Measurements from ENCODE around the gene PCDHGB3. TPM values are rescaled to one million over a fixed set of nuclear protein-coding genes. Genes with fewer than 3 reads are reported as not detected.

Gene PCDHGB3
- total RNA-seq, 1 experiment from 2014 or later, result 1.6 TPM

DNA sequence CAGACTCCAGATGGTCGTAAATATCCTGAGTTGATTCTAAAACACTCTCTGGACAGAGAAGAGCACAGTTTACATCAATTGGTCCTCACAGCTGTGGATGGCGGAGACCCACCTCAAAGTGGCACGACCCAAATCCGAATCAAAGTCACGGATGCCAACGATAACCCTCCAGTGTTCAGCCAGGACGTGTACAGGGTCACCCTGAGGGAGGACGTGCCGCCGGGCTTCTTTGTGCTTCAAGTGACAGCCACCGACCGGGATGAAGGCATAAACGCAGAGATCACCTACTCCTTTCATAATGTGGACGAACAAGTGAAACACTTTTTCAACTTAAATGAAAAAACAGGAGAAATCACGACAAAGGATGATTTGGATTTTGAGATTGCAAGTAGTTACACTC lies 9.4 kb upstream of the PCDHGB3 start:
- Histone ChIP-seq H2AFZ (ENCODE audit: low read length) (no peak overlapping the region), H3T11ph (ENCODE audit: low read length) (no peak overlapping the region), H3K9ac (ENCODE audit: extremely low read depth, insufficient read length, low read length) (no peak overlapping the region), H3K4me2 (ENCODE audit: insufficient read depth, insufficient read length, low read length) (no peak overlapping the region), H3K27ac (ENCODE audit: insufficient read length, low read depth, low read length) (no peak overlapping the region), H2BK15ac (ENCODE audit: low read depth, low read length) (no peak overlapping the region), H2BK5ac (ENCODE audit: insufficient read length, low read length) (no peak overlapping the region), H3K79me1 (ENCODE audit: insufficient read depth, low read depth, low read length, poor library complexity, severe bottlenecking) (no peaks in the 10 kb centered on the region), H2BK120ac (ENCODE audit: low read depth, low read length, poor library complexity, severe bottlenecking) (no peak overlapping the region), H2AK5ac (ENCODE audit: insufficient read length, low read length) (no peak overlapping the region), H2BK12ac (ENCODE audit: insufficient read length, low read depth, low read length) (no peak overlapping the region), H4K8ac (replicated peaks; ENCODE audit: insufficient read length, low read depth, low read length) (no peak overlapping the region), H4K91ac (ENCODE audit: insufficient read length, low read depth, low read length) (no peak overlapping the region), H3K4ac (ENCODE audit: low read depth, low read length) (no peak overlapping the region), H3K56ac (ENCODE audit: insufficient read length, low read depth, low read length) (no peak overlapping the region), H3K9me3 (ENCODE audit: control insufficient read depth, low read depth, low read length) (peaks cover 31% of the 10 kb centered on the region), H3K18ac (ENCODE audit: insufficient read length, low read depth, low read length) (no peak overlapping the region), H3K14ac (ENCODE audit: insufficient read depth, low read length) (no peak overlapping the region), H3K23me2 (ENCODE audit: insufficient read length, low read depth, low read length, poor library complexity, severe bottlenecking) (no peaks in the 10 kb centered on the region), H3K23ac (ENCODE audit: insufficient read length, low read depth, low read length) (no peak overlapping the region), H3K79me2 (ENCODE audit: insufficient read depth, low read length) (no peaks in the 10 kb centered on the region), H4K5ac (ENCODE audit: insufficient read length, low read depth, low read length) (no peak overlapping the region), H3K4me1 (ENCODE audit: insufficient read depth, low read length) (no peaks in the 10 kb centered on the region), H3K27me3 (ENCODE audit: insufficient read depth, low read length) (no peaks in the 10 kb centered on the region), H4K20me1 (ENCODE audit: control insufficient read depth, insufficient read depth, insufficient read length) (no peaks in the 10 kb centered on the region), H2BK20ac (ENCODE audit: low read depth, low read length, poor library complexity, severe bottlenecking) (no peak overlapping the region)
- peaks cover 44 to 72% (median 64%) of the 10 kb centered on the region in 3 experiments for H3K36me3 Mint-ChIP-seq (ENCODE audit: insufficient read depth in 1 of 3, low read depth in 3 of 3)
- peaks cover 7% of the 10 kb centered on the region for H3K27me3 Mint-ChIP-seq (ENCODE audit: low read depth)
- peak overlapping the region in 1 of 3 experiments; percentile 24; a peak in 1 of 7 replicates for H3K27ac Mint-ChIP-seq
- H3K4me3 Mint-ChIP-seq, result no peak overlapping the region
- WGBS (ENCODE audit: extremely low coverage, insufficient read length, low lambda C conversion rate), result no CpG with 5 or more reads among the region's 15 CpGs
- DNase-seq, result no peak
- peaks cover 7 to 15% of the 10 kb centered on the region in 2 experiments; a peak in 3 of 4 replicates for H3K4me1 Mint-ChIP-seq
- TF ChIP-seq, protein P1, sequence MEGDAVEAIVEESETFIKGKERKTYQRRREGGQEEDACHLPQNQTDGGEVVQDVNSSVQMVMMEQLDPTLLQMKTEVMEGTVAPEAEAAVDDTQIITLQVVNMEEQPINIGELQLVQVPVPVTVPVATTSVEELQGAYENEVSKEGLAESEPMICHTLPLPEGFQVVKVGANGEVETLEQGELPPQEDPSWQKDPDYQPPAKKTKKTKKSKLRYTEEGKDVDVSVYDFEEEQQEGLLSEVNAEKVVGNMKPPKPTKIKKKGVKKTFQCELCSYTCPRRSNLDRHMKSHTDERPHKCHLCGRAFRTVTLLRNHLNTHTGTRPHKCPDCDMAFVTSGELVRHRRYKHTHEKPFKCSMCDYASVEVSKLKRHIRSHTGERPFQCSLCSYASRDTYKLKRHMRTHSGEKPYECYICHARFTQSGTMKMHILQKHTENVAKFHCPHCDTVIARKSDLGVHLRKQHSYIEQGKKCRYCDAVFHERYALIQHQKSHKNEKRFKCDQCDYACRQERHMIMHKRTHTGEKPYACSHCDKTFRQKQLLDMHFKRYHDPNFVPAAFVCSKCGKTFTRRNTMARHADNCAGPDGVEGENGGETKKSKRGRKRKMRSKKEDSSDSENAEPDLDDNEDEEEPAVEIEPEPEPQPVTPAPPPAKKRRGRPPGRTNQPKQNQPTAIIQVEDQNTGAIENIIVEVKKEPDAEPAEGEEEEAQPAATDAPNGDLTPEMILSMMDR (conservative IDR thresholded peaks at IDR 0.05), result no peak
- H3K9me3 Mint-ChIP-seq, result peaks cover 73% of the 10 kb centered on the region in 2 experiments

Measured in H9 (cell line).